Right atrium auricular region (tissue), 2 donors: ENCODE results near the gene CHIT1. TPM values are rescaled to one million over a fixed set of nuclear protein-coding genes. Genes with fewer than 3 reads are reported as not detected.

Experiments used
- DNase-seq: peaks from one replicate; pipeline ENCODE4 v3.0.0-alpha.2; 2019; ENCODE audit warnings: low spot score
- H3K27ac ChIP-seq, 2 donors: fragments of 200-600 bp; sonication (generic); 1 replicate in 1 of 2; 2 replicates in 1 of 2; pipeline ENCODE4 v1.5.1; 2016 to 2019
- H3K27me3 ChIP-seq, 2 donors: fragments of 200-600 bp; sonication (generic); one replicate each; pipeline versions ENCODE4 v1.5.1 to v1.6.0; 2017 to 2019
- H3K36me3 ChIP-seq: fragments of 200-600 bp; sonication (generic); one replicate; pipeline ENCODE4 v1.5.1; 2016
- H3K4me1 ChIP-seq, 2 donors: fragments of 200-600 bp; sonication (generic); one replicate each; pipeline versions ENCODE4 v1.5.1 to v1.6.0; 2017 to 2019
- H3K4me3 ChIP-seq, 2 donors: fragments of 200-600 bp; sonication (generic); 1 replicate in 1 of 2; 2 replicates in 1 of 2; pipeline ENCODE4 v1.5.1; 2017 to 2019; ENCODE audit warnings: mild to moderate bottlenecking in 1 of 2, moderate library complexity in 1 of 2
- H3K9me3 ChIP-seq, 2 donors: fragments of 200-600 bp; sonication (generic); one replicate each; pipeline ENCODE4 v1.5.1; 2019
- CTCF ChIP-seq, 2 donors: fragments of 200-600 bp; sonication (generic); IDR thresholded peaks; one replicate each; pipeline ENCODE4 v1.5.1; 2019; ENCODE audit warnings: antibody characterized with exemption in 2 of 2
- total RNA-seq, 2 donors: library from RNA; depleted of rRNA; stranded (reverse); fragments of >200 nt; gene quantifications; one replicate each; pipeline ENCODE4 v1.1.0, GENCODE V29; 2016

Gene CHIT1
- total RNA-seq, 2 donors from 2014 or later = not detected

GRCh38 chr1:203210350-203210749, 19.1 kb downstream of the CHIT1 start:
- no peaks in the 10 kb centered on the region for H3K36me3 ChIP-seq
- H3K27ac ChIP-seq = no peak overlapping the region
- no peak for DNase-seq
- H3K27me3 ChIP-seq = no peaks in the 10 kb centered on the region
- no peak for TF ChIP-seq CTCF (IDR thresholded peaks at IDR 0.05)
- H3K4me3 ChIP-seq = no peak overlapping the region
- H3K9me3 ChIP-seq = no peaks in the 10 kb centered on the region
- no peaks in the 10 kb centered on the region for H3K4me1 ChIP-seq

GRCh38 chr1:203208181-203208580, 21.3 kb downstream of the CHIT1 start:
- Histone ChIP-seq H3K4me3 (no peak overlapping the region), H3K27ac (no peak overlapping the region), H3K4me1 (peaks cover 0 to 1% of the 10 kb centered on the region in 2 donors), H3K36me3 (no peaks in the 10 kb centered on the region), H3K9me3 (no peaks in the 10 kb centered on the region), H3K27me3 (no peaks in the 10 kb centered on the region)
- TF ChIP-seq CTCF (IDR thresholded peaks at IDR 0.05) = no peak
- no peak for DNase-seq

- no peak for TF ChIP-seq CTCF (IDR thresholded peaks at IDR 0.05)
- Histone ChIP-seq H3K4me3 (no peak overlapping the region), H3K4me1 (peaks cover 0 to 5% of the 10 kb centered on the region in 2 donors), H3K9me3 (no peaks in the 10 kb centered on the region), H3K36me3 (no peaks in the 10 kb centered on the region), H3K27me3 (no peaks in the 10 kb centered on the region), H3K27ac (no peak overlapping the region)
- DNase-seq = no peak
Observed at GRCh38 chr1:203207751-203208150, 21.7 kb downstream of the CHIT1 start.

GRCh38 chr1:203206129-203206687, 23.3 kb downstream of the CHIT1 start:
- H3K36me3 ChIP-seq = no peaks in the 10 kb centered on the region
- peaks cover 0 to 9% of the 10 kb centered on the region in 2 donors for H3K4me1 ChIP-seq
- TF ChIP-seq CTCF (IDR thresholded peaks at IDR 0.05) = no peak
- DNase-seq = no peak
- H3K9me3 ChIP-seq = no peaks in the 10 kb centered on the region
- H3K27me3 ChIP-seq = no peaks in the 10 kb centered on the region
- H3K27ac ChIP-seq = no peak overlapping the region
- no peak overlapping the region for H3K4me3 ChIP-seq

- H3K27me3 ChIP-seq = no peaks in the 10 kb centered on the region
- TF ChIP-seq CTCF (IDR thresholded peaks at IDR 0.05) = no peak
- no peaks in the 10 kb centered on the region for H3K9me3 ChIP-seq
- no peak for DNase-seq
- H3K27ac ChIP-seq = no peak overlapping the region
- no peak overlapping the region for H3K4me3 ChIP-seq
- H3K4me1 ChIP-seq = peaks cover 0 to 24% of the 10 kb centered on the region in 2 donors
- H3K36me3 ChIP-seq = no peaks in the 10 kb centered on the region
Observed at GRCh38 chr1:203204756-203205155, 24.7 kb downstream of the CHIT1 start.
